NCI-H146 treated with DMSO at 0.1 percent for 48 hours (cell line): ENCODE measurements around the gene DCAF12.
"Not testable (repeated sequence)": the region's sequence is repeated elsewhere in the genome, so short reads cannot be mapped to it uniquely, and the experiment has no call there.

Experiments used
- DNase-seq: peaks from one replicate; lab custom pipeline; 2025; ENCODE audit not compliant: unreplicated experiment; lab: John Stamatoyannopoulos, UW

The DCAF12 gene

DNA sequence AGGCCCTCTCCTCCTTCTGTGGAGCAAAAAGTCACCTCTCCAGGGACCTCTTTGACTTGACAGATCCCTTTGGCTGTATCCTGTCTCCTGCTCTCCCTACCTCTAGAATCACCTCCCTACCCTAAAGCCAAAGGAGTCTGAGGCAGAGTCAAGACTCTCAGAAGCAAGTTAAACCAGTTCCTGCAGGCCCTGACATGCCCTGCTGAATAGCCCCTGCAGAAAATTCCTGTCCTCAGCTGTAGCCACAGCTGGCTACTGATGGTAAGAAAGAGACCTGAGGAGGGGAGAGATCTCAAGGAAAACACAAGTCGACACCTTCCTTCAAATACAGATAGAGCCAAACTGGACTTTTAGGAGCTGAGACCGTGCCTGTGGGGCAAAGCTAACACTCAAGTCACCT, 54.1 kb downstream of the DCAF12 start:
- DNase-seq: no peak

DNA sequence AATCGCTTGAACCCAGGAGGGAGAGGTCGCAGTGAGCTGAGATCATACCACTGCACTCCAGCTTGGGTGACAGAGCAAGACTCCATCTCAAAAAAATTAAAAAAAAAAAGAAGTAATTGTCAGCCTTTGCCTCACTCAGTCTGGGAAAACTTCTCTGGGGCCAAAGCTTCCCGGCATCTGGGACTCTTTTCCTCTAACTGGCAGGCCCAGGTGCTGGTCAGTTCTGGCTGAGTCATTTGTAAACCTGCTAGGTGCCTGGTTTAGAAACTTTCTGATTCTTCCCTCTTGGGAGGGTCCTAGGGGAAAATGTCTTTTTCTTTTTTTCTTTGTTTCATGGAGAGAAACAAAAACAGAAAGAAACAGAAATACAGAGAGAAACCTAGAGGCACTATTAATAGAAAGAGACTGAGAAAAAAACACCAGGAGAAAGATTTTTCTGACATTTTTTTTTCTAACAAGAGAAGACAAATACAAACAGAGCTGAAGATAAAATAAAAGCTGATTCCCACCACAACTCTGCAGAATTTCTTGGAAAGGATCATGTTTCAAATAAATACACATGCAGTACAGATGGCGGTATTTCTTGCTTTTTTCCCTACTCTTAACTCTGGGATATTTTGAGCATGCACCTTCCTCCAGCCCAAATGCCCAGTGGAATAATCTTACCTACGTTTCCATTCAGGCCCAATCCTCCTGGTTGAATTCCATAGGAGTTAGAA, 55.7 kb downstream of the DCAF12 start:
- DNase-seq: no peak

DNA sequence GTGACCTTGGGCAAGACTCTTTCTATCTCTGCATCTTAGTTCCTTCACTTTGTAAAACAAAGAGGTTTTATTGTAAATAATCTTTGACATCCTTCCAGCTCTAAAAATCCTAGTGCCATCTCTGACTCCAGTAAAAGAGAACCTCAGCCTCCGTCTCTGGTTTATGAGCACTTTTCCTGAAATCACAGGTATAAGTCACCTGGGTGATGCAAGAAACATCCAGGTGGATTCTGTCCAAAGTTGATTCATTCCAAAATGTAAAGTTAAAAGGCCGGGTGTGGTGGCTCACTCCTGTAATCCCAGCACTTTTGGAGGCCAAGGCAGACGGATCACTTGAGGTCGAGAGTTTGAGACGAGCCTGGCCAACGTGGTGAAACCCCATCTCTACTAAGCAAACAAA, 56.7 kb downstream of the DCAF12 start:
- DNase-seq: no peak

DNA sequence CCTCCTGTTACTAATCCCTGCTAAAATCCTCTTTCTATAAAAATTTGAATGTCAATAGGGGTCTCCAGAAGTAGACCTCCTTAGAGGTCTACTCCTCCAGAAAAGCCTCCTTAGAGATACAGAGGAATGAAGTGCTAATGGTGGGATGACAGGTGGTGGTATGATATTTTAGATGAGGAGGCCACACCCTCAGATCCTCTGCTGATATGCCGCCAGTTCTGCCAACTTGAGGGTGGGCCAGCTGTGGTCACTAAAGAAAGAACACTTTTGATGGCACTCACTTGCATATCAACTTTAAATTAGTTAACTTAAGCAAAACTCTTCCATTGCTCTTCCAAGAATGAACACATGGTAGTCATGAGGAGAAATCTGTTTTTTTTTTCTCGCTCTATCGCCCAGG, 61.0 kb downstream of the DCAF12 start:
- DNase-seq: no peak

DNA sequence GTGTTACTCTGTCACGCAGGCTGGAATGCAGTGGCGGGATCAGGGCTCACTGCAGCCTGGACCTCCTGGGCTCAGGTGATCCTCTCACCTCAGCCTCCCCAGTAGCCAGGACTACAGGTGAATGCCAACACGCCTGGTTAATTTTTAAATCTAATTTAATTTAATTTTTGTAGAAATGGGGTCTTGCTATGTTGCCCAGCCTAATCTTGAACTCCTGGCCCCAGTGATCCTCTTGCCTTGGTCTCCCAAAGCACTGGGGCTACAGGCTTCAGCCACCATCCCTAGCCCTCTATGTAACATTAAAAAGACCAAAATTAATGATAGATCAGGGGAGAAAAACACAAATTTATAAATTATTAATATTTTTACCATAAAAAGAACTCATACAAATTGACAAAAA, 66.5 kb downstream of the DCAF12 start:
- no peak for DNase-seq

DNA sequence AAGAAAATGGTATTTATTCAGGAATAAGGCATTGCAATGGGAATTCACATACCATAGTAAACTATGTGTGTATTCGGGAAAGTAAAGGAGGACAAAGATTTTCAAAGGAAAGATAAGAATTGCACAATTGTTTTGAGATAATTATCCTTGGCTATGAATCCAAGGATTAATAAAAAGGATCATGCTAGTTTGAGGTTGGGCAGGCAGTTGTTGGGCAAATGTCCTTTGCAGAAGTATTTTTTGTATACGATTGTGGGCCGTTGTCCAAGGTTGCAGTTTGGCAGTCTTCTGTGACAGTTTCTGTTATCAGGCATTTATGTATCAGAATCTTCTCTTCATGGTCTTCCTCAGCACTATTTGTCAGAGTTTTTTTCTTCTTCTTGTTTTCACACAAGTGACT, 67.2 kb downstream of the DCAF12 start:
- DNase-seq: no peak

DNA sequence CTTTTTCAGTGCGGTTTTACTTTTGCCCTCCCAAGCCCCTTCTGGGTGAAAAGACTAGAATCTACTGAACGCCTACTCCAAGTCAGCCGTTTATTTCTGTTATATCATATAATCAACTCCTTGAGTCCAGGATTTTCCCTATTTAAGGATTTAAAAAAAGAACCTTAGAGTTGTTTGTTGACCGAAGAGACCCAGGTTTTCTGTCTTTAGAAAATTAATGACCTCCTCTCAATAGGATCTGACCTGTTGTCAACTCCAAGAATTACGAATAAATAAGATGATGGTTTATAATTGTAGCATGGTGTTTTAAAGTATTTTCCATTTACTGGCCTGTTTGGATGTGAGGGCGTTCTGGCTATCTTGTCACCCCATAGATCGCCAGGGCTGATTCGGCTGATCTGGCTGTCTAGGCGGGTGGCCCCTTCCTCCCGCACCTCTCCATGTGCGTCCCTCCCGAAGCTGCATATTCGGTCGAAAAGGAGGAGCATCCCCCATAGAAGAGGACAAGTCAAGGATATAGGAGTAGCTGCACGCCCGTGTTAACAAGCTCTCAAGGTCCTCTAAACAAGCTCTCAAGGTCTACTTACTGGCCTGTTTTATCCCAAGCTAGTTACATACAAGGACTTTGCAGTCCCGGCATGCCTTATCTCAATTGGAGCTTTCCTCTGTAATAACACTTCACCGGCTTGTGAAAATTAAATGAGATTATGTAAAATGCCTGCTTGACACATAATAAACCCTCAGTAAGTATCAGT, 76.7 kb downstream of the DCAF12 start:
- DNase-seq: no peak

DNA sequence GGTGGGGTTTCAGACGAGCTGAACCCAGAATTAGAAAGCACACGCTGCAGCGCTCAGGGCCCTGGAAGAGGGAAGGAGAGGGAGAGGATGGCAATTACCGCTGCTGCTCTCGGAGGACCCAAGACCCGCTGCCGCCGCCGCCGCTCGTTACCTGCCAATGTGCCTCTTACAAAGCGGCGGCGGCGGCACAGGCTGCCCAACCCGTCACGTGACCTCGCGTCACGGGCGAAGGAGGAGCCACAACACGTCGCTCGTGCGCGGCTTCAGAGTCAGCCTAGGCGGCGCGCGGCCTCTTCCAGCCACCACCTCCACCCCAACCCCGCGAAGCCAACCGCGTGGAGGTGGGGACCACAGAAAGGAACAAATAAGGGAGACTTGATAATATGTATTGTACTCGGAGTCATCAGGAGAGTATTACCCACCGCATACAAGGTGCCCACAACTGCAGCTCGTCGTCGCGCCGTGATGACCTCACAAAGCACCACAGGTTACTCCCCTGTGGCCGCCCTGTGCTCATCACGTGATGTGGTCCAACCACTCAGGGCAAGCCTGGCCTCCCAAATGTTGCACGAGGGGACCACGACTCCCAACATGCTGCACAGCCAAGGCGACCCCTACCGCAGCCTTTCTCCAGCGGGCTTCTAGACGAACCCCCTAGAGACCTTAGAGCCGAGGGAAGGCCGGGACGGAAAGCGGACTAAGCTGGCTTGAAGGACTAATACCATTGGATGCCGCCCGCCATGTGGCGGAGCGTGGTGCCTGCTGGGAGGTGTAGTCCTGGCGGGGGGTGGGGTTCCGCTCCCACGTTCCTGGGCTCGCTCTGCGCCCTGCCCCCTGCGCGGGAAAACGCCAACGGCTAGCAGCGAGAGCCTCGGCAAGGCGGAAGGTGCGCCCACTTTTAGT, 77.5 kb downstream of the DCAF12 start, which contains the start of gene UBAP2:
Gene UBAP2 (minus strand): TSS at position 161 of the 903 bp plus-strand sequence. CDS start 31,739 bp downstream, outside the sequence.
- DNase-seq: peak; percentile 98

DNA sequence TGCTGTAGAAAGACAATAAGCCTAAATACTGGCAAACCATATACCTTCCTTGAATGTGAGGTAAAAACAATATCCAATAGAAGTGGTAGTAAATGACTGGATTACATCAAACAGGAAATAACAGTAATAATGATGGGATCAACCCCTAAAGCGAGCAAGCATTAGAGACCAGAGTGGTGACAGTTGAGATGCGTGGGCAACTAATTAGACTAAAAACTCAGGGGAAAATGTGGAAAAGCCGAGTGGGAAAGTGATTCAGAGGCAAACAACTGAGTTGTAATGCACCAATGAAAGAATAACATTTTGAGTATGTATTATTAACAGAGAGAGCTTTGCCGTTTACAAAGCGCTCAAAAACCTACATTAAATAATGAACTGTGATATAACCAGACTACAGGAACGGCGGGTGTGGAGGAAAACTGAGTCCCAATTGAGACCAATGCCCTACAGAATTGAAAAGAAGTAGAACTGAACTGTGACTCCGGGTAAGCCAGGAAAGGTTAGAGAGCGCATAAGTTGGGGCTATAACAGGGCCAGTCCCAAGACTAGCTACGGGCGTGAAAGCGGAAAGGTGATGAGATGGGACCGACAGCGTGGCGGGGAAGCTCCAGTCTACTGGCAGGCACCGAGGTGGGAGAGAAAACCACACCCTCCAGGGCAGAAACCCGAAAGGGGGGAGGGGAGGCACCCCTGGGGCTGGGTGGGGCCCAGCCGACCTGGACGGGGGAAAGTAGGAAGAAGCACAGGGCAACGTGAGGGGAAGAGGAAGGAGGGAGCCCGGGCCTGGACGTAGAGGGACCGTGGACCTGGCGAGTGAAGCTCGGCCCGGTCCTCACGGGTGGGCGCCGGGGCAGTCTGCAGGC, 78.4 kb downstream of the DCAF12 start:
- peak; percentile 70 for DNase-seq

DNA sequence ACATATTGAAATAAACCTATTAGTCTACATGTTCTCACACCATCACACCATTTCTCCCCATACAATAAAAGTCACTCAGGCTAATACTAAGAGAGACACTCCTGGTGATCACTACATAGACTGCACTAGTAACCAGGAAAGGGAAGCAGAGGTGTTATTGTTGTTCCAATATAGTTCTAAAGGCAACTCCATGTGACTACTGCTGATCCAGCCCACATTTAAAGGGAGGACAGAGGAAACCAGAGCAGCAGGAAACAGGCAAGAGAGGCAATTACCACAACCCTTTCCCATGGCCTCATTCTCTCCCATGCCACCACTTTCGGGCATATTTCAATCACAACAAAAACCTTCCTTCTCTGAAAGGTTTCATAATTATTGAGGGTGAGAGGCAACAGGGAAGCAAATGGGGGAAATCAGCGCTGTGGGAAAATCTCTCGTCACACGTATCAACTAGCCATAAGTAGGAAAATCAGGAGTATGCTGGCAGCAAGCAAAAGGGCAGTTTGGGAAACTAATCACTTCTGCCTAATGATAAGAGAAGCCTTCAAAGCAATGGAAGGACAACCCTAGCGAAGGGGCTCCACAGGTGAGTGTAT, 79.6 kb downstream of the DCAF12 start:
- no peak for DNase-seq

DNA sequence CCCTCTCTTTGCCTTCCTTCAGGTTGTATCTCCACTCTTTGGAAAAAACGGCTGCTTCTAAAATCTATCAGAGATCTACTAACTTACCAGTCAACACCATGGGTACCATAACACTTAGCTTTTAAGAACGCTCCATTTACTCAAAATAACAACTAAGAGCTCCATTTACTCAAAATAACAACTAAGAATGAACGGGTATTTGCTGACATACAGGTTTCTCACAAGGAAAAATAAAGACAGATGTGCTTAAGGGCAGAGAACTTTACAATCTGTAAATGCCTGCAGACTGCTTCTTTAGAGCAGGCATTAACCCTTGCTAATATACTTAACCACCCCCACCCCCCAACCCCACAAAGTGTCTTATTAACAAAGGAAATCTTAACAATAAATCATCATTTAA, 80.6 kb downstream of the DCAF12 start:
- no peak for DNase-seq

DNA sequence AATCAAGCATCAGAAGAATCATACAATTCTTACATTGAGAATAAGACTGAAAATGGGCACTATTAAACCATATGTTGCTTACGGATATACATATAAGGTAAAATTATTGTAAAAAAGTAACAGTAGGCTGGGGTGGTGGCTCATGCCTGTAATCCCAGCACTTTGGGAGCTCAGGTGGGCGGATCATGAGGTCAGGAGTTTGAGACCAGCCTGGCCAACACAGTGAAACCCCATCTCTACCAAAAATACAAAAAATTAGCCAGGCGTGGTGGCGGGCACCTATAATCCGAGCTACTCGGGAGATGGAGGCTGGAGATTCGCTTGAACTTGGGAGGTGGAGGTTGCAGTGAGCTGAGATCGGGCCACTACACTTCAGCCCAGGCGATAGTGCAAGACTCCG, 84.4 kb downstream of the DCAF12 start:
- not testable (repeated sequence) for DNase-seq

DNA sequence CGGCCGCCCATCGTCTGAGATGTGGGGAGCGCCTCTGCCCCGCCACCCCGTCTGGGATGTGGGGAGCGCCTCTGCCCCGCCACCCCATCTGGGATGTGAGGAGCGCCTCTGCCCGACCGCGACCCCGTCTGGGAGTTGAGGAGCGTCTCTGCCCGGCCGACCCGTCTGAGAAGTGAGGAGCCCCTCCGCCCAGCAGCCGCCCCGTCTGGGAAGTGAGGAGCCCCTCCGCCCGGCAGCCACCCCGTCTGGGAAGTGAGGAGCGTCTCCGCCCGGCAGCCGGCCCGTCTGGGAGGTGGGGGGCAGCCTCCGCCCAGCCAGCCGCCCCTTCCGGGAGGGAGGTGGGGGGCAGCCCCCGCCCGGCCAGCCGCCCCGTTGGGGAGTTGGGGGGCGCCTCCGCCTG, 87.6 kb downstream of the DCAF12 start:
- DNase-seq: not testable (repeated sequence)

DNA sequence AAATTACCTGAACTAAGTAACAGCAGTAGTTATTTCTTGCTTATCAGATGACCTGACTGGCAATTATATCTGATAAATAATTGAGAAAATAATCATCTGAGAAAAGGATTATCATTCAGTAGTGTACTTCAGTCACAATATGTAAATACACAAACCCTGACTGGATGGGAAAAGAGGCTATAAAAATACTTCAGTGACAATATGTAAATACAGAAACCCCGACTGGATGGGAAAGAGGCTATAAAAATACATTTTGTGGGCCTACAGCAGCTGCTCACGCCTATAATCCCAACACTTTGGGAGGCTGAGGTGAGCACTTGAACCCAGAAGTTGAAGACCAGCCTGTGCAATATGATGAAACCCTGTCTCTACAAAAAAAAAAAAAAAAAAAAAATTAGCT, 88.9 kb downstream of the DCAF12 start:
- no peak for DNase-seq

DNA sequence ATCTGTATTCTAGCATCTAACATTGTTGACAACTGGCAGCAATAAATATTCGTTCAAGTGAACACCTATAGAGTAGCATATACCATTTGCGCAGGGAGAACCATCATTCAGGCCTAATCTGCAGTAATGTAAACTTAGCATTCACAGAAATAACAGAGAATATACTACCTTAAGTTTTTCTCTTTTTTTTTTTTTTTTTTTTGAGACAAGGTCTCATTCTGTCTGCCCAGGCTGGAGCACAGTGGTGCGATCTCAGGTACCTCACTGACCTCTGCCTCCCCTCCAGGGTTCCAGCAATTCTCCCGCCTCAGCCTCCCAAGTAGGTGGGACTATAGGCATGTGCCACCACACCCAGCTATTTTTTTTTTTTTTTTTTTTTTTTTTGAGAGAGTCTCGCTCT, 89.9 kb downstream of the DCAF12 start:
- no peak for DNase-seq
